ENCODE measurements around the gene WNT5A.

DNA sequence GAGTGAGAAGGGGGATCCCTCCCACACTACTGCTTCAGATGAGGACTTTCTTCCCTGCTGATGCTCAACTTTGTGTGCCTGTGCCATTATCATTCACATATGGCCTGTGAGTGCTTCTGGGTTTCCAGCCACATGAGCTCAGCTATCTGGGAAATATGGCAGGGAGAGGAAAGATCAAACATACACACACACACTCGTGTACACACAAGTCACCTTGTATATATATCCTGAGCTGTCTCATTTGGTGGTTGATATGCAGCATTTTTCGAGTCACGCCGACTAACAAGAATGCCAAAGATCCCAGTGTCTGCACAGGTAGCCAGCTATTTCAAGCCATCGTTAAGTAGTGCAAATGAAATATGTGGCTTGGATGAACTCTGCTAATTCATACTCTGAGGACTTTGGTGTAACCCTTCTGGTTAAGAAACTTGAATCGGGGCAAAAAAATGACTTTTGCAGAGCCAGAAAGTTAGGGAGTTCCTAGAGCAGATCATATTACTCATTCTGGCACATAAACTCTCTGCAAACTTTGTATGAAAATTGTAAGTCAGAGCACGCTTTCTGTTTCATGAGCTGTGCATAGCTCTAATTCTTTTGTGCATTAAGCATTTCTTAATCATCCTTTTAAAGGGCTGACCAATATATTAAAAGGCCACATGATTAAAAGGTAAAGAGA, 24.9 kb upstream of the WNT5A start:
- no peak for TF ChIP-seq YY1 (IDR thresholded peaks at IDR 0.05; ENCODE audit: borderline replicate concordance in 1 of 3, control insufficient read depth in 1 of 3, extremely low read depth in 1 of 3, insufficient read depth in 3 of 3, insufficient read length in 1 of 3, insufficient replicate concordance in 2 of 3, low read depth in 1 of 3, low read length in 2 of 3)
- TF ChIP-seq CREB3 (tag; conservative IDR thresholded peaks at IDR 0.05; ENCODE audit: low read depth) = no peak
- TF ChIP-seq CHD1 (IDR thresholded peaks at IDR 0.05; ENCODE audit: low read length) = no peak
- no peak for TF ChIP-seq TEAD1 (CRISPR knock-in tag; IDR thresholded peaks at IDR 0.05)
- TF ChIP-seq SP2 (IDR thresholded peaks at IDR 0.05; ENCODE audit: extremely low read depth, low read depth, low read length, poor library complexity, severe bottlenecking) = no peak
- TF ChIP-seq ZNF263 (CRISPR knock-in tag; IDR thresholded peaks at IDR 0.05; ENCODE audit: borderline replicate concordance) = no peak
- TF ChIP-seq RBM17 (IDR thresholded peaks at IDR 0.05; ENCODE audit: borderline replicate concordance, low read depth, low read length) = no peak
- TF ChIP-seq KDM4B (IDR thresholded peaks at IDR 0.05; ENCODE audit: borderline replicate concordance in 2 of 2, low read depth in 1 of 2) = no peak
- no peak for TF ChIP-seq TCF7L2 (IDR thresholded peaks at IDR 0.05; ENCODE audit: low read depth, low read length)
- no peak for TF ChIP-seq CBX5 (IDR thresholded peaks at IDR 0.05; ENCODE audit: borderline replicate concordance, low read depth)

Data from K562 (cell line).